ENCODE measurements around the gene F13A1. TPM values are rescaled to one million over a fixed set of nuclear protein-coding genes. Genes with fewer than 3 reads are reported as not detected.

F13A1 gene
- polyA plus RNA-seq, 1 of the 3 experiments (the other 2 are of a cell fraction) = not detected

DNA sequence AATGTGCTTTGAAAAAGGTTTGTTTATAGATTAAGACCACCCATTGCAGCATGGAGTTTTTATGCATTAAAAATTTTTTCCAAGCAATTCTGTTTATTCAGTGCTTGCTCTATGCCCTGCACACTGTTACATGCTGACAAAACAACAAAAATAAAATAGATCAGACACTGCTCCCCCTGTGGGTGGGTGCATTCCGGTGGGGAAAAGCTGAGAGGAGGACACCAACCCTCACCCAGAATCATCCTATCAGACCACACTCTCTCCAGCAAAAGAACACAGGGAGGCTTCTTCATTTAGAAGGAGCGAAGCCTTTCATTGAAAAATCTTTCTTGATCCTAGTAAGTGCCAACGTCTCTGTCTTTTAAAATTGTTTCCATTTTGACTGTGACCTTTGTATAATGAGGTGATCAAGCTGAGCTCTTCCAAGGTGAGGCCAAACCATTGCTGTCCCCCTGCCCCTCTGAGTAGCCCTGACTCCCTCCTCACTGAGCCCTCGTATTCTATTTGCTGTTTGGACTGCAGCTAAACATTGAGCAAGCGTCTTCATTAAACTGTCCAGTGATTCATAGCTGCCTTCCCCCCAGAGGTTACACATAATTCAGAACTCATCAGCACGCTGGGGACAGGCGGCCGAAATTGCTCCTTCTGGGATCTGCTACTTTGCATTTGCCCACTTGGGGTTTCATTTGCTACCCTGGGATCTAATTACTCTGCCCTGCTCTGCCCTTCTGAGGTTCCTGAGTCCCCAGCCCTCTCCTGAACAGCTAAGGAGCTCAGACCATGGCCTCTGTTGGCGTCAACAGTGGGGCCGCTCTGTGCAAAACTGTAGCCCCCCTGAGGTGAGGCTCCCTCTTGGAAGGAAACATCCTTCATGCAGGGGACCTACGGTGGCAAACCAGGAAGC, 102.4 kb downstream of the F13A1 start:
- Histone ChIP-seq H3K9me2 (no peaks in the 10 kb centered on the region), H4K20me1 (ENCODE audit: insufficient read depth) (no peaks in the 10 kb centered on the region), H3K9me3 (no peaks in the 10 kb centered on the region), H3K27me3 (ENCODE audit: insufficient read depth) (no peaks in the 10 kb centered on the region), H3K4me3 (ENCODE audit: low read depth in 2 of 2, low read length in 1 of 2) (no peak overlapping the region), H2AFZ (ENCODE audit: low read depth) (no peak overlapping the region), H3F3A (replicated peaks; ENCODE audit: insufficient read depth) (no peaks in the 10 kb centered on the region), H3K4me1 (ENCODE audit: control insufficient read depth in 1 of 2, insufficient read depth in 2 of 2, low read depth in 1 of 2, low read length in 1 of 2) (no peaks in the 10 kb centered on the region), H3K79me2 (ENCODE audit: insufficient read depth) (no peaks in the 10 kb centered on the region), H3K27ac (ENCODE audit: low read depth in 2 of 2, low read length in 1 of 2) (no peak overlapping the region), H3K4me2 (peak overlapping the region; percentile 55; the same call in 1 of the 2 replicates), H3K36me3 (replicated peaks in 1 of 2; ENCODE audit: control insufficient read depth in 1 of 2, insufficient read depth in 2 of 2, low read length in 1 of 2) (no peaks in the 10 kb centered on the region), H3K9ac (no peak overlapping the region)
- ChIA-PET CTCF (interaction anchor here (0.8 kb wide), 1 partner anchor 1075 kb away, joined by 3 read pairs; no protein-coding TSS in a partner anchor), POLR2A (no interaction called here)
- WGBS (ENCODE audit: low lambda C conversion rate) = 5% methylated on average over 11 of the region's 11 CpGs
- TF ChIP-seq MXI1 (IDR thresholded peaks at IDR 0.05; ENCODE audit: low read depth, low read length) = no peak
- no peak for TF ChIP-seq POLR2AphosphoS5 (IDR thresholded peaks at IDR 0.05; ENCODE audit: low read depth, low read length)
- TF ChIP-seq GABPA (IDR thresholded peaks at IDR 0.05; ENCODE audit: low read depth) = no peak
- TF ChIP-seq GATA2 (CRISPR knock-in tag; IDR thresholded peaks at IDR 0.05) = no peak
- TF ChIP-seq MEF2A (IDR thresholded peaks at IDR 0.05; ENCODE audit: borderline replicate concordance, low read depth) = no peak
- TF ChIP-seq TEAD4 (IDR thresholded peaks at IDR 0.05; ENCODE audit: borderline replicate concordance, insufficient read depth) = no peak
- TF ChIP-seq, protein P1, sequence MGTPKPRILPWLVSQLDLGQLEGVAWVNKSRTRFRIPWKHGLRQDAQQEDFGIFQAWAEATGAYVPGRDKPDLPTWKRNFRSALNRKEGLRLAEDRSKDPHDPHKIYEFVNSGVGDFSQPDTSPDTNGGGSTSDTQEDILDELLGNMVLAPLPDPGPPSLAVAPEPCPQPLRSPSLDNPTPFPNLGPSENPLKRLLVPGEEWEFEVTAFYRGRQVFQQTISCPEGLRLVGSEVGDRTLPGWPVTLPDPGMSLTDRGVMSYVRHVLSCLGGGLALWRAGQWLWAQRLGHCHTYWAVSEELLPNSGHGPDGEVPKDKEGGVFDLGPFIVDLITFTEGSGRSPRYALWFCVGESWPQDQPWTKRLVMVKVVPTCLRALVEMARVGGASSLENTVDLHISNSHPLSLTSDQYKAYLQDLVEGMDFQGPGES (IDR thresholded peaks at IDR 0.05; ENCODE audit: low read depth, low read length) = no peak
- TF ChIP-seq CHD2 (IDR thresholded peaks at IDR 0.05; ENCODE audit: low read length, partially characterized antibody) = no peak
- TF ChIP-seq, protein P2, sequence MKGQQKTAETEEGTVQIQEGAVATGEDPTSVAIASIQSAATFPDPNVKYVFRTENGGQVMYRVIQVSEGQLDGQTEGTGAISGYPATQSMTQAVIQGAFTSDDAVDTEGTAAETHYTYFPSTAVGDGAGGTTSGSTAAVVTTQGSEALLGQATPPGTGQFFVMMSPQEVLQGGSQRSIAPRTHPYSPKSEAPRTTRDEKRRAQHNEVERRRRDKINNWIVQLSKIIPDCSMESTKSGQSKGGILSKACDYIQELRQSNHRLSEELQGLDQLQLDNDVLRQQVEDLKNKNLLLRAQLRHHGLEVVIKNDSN (IDR thresholded peaks at IDR 0.05; ENCODE audit: borderline replicate concordance, low read depth) = no peak
- TF ChIP-seq NFIC (IDR thresholded peaks at IDR 0.05; ENCODE audit: borderline replicate concordance) = no peak
- TF ChIP-seq, protein P3, sequence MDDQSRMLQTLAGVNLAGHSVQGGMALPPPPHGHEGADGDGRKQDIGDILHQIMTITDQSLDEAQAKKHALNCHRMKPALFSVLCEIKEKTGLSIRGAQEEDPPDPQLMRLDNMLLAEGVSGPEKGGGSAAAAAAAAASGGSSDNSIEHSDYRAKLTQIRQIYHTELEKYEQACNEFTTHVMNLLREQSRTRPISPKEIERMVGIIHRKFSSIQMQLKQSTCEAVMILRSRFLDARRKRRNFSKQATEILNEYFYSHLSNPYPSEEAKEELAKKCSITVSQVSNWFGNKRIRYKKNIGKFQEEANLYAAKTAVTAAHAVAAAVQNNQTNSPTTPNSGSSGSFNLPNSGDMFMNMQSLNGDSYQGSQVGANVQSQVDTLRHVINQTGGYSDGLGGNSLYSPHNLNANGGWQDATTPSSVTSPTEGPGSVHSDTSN (IDR thresholded peaks at IDR 0.05) = no peak
- no peak for TF ChIP-seq NRF1 (IDR thresholded peaks at IDR 0.05; ENCODE audit: low read depth, low read length)
- no peak for TF ChIP-seq EP300 (IDR thresholded peaks at IDR 0.05; ENCODE audit: borderline replicate concordance in 1 of 2, low read depth in 1 of 2, low read length in 1 of 2)
- TF ChIP-seq RFX5 (IDR thresholded peaks at IDR 0.05; ENCODE audit: low read length) = no peak
- TF ChIP-seq FOSL2 (IDR thresholded peaks at IDR 0.05; ENCODE audit: borderline replicate concordance, low read depth) = no peak
- TF ChIP-seq, protein P4, sequence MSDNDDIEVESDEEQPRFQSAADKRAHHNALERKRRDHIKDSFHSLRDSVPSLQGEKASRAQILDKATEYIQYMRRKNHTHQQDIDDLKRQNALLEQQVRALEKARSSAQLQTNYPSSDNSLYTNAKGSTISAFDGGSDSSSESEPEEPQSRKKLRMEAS (IDR thresholded peaks at IDR 0.05; ENCODE audit: low read depth) = no peak
- DNase-seq = no peak

Data from SK-N-SH (cell line).